ENCODE results near the gene IFIT5. TPM values are rescaled to one million over a fixed set of nuclear protein-coding genes. Genes with fewer than 3 reads are reported as not detected.

Gene IFIT5
- total RNA-seq, 2 experiments from 2014 or later: 25.2 to 25.9 TPM

- DNase-seq (no peak), ATAC-seq (ENCODE audit: poor library complexity) (no peak)
- TF ChIP-seq CTCF (IDR thresholded peaks at IDR 0.05): no peak
- Mint-ChIP-seq H3K27me3 (no peaks in the 10 kb centered on the region), H3K36me3 (ENCODE audit: low read depth) (no peaks in the 10 kb centered on the region), H3K9me3 (peaks cover under 1% of the 10 kb centered on the region), H3K27ac (no peak overlapping the region), H3K4me3 (no peak overlapping the region), H3K4me1 (ENCODE audit: low read depth) (no peaks in the 10 kb centered on the region)
- intact Hi-C loops (cut with DNase I, micrococcal nuclease): no loop called here
- no peaks in the 10 kb centered on the region for H3K9me3 ChIP-seq (ENCODE audit: control insufficient read depth in 1 of 2, insufficient read depth in 1 of 2, low read length in 2 of 2)
- H3K27me3 ChIP-seq (ENCODE audit: control insufficient read depth in 1 of 2, insufficient read depth in 2 of 2, low read length in 2 of 2): no peaks in the 10 kb centered on the region
- H3K27ac ChIP-seq (ENCODE audit: low read depth in 1 of 2, low read length in 2 of 2): no peak overlapping the region
- H3K4me1 ChIP-seq (ENCODE audit: insufficient read depth, low read length): no peaks in the 10 kb centered on the region
- ChIA-PET POLR2A (no interaction called here), CTCF (no interaction called here)
- no peak overlapping the region for H3K4me3 ChIP-seq (ENCODE audit: low read length)
- H3K36me3 ChIP-seq (ENCODE audit: insufficient read depth, low read length): no peaks in the 10 kb centered on the region
These were observed 36.5 kb downstream of the IFIT5 start for GRCh38 chr10:89450901-89451300.

GRCh38 chr10:89452193-89452592 lies 37.8 kb downstream of the IFIT5 start:
- H3K4me3 ChIP-seq (ENCODE audit: low read length): no peak overlapping the region
- H3K36me3 ChIP-seq (ENCODE audit: insufficient read depth, low read length): no peaks in the 10 kb centered on the region
- CTCF ChIA-PET: no interaction called here
- ATAC-seq (ENCODE audit: poor library complexity) (no peak), DNase-seq (no peak)
- intact Hi-C loops (cut with DNase I, micrococcal nuclease): no loop called here
- no peak for TF ChIP-seq CTCF (IDR thresholded peaks at IDR 0.05)
- POLR2A ChIA-PET: no interaction called here
- Mint-ChIP-seq H3K4me1 (ENCODE audit: low read depth) (no peaks in the 10 kb centered on the region), H3K9me3 (no peaks in the 10 kb centered on the region), H3K27me3 (no peaks in the 10 kb centered on the region), H3K27ac (no peak overlapping the region), H3K36me3 (ENCODE audit: low read depth) (no peaks in the 10 kb centered on the region), H3K4me3 (no peak overlapping the region)
- no peaks in the 10 kb centered on the region for H3K9me3 ChIP-seq (ENCODE audit: control insufficient read depth in 1 of 2, insufficient read depth in 1 of 2, low read length in 2 of 2)
- no peaks in the 10 kb centered on the region for H3K4me1 ChIP-seq (ENCODE audit: insufficient read depth, low read length)
- no peaks in the 10 kb centered on the region for H3K27me3 ChIP-seq (ENCODE audit: control insufficient read depth in 1 of 2, insufficient read depth in 2 of 2, low read length in 2 of 2)
- no peak overlapping the region for H3K27ac ChIP-seq (ENCODE audit: low read depth in 1 of 2, low read length in 2 of 2)

- Histone ChIP-seq H3K4me3 (ENCODE audit: low read length) (no peak overlapping the region), H3K36me3 (ENCODE audit: insufficient read depth, low read length) (no peaks in the 10 kb centered on the region), H3K27me3 (ENCODE audit: control insufficient read depth in 1 of 2, insufficient read depth in 2 of 2, low read length in 2 of 2) (no peaks in the 10 kb centered on the region), H3K4me1 (ENCODE audit: insufficient read depth, low read length) (no peaks in the 10 kb centered on the region), H3K27ac (ENCODE audit: low read depth in 1 of 2, low read length in 2 of 2) (no peak overlapping the region), H3K9me3 (ENCODE audit: control insufficient read depth in 1 of 2, insufficient read depth in 1 of 2, low read length in 2 of 2) (no peaks in the 10 kb centered on the region)
- H3K27me3 Mint-ChIP-seq: peaks cover 4% of the 10 kb centered on the region
- CTCF ChIA-PET: no interaction called here
- DNase-seq (no peak), ATAC-seq (ENCODE audit: poor library complexity) (no peak)
- H3K9me3 Mint-ChIP-seq: no peaks in the 10 kb centered on the region
- intact Hi-C loops (cut with DNase I, micrococcal nuclease): no loop called here
- no peaks in the 10 kb centered on the region for H3K36me3 Mint-ChIP-seq (ENCODE audit: low read depth)
- no peak for TF ChIP-seq CTCF (IDR thresholded peaks at IDR 0.05)
- H3K4me3 Mint-ChIP-seq: no peak overlapping the region
- no peak overlapping the region for H3K27ac Mint-ChIP-seq
- POLR2A ChIA-PET: no interaction called here
- no peaks in the 10 kb centered on the region for H3K4me1 Mint-ChIP-seq (ENCODE audit: low read depth)
These were observed 40.4 kb downstream of the IFIT5 start for GRCh38 chr10:89454561-89455347.
